Naive thymus-derived CD4-positive, alpha-beta T cell (primary cell): ENCODE results near the gene DNAJC5G. TPM values are rescaled to one million over a fixed set of nuclear protein-coding genes. Genes with fewer than 3 reads are reported as not detected.

ENCODE experiments used
- ATAC-seq: fragments of 150-1000 bp; cut with Tn5 transposase; 2 replicates; pipeline ENCODE4 v1.10.0; 2021; ENCODE audit warnings: mild to moderate bottlenecking, moderate library complexity
- CTCF ChIA-PET: fragments of 350-600 bp; sonication (Branson Sonifier 250); formaldehyde crosslinking; loops from one replicate; lab custom pipeline; 2021; ENCODE audit warnings: antibody characterized with exemption; lab: Charles Lee
- POLR2A ChIA-PET: fragments of 350-600 bp; sonication (Branson Sonifier 250); formaldehyde crosslinking; loops from one replicate; lab custom pipeline; 2021; ENCODE audit warnings: antibody characterized with exemption, inconsistent platforms; lab: Charles Lee
- DNase-seq, 9 donors: peaks; one replicate each; pipeline versions ENCODE4 v3.0.0 to v3.0.0-alpha.2; 2020 to 2022; ENCODE audit warnings: mixed read lengths in 1 of 9
- H3K27ac ChIP-seq: one replicate; pipeline ENCODE4 v1.7.0; 2013; ENCODE audit warnings: mild to moderate bottlenecking, low read depth, low read length, moderate library complexity
- H3K27me3 ChIP-seq, 2 donors: one replicate each; pipeline ENCODE4 v1.7.0; 2013; ENCODE audit warnings: low read length in 2 of 2, mild to moderate bottlenecking in 2 of 2, moderate library complexity in 2 of 2; ENCODE audit not compliant: control insufficient read depth in 2 of 2, insufficient read depth in 2 of 2
- H3K36me3 ChIP-seq, 3 experiments: 1 replicate in 2 of 3; 2 replicates in 1 of 3; pipeline ENCODE4 v1.7.0; 2013; ENCODE audit warnings: low read length in 3 of 3, mild to moderate bottlenecking in 3 of 3, moderate library complexity in 1 of 3; ENCODE audit not compliant: insufficient read depth in 3 of 3, control insufficient read depth in 2 of 3
- H3K4me1 ChIP-seq, 2 donors: one replicate each; pipeline ENCODE4 v1.7.0; 2013; ENCODE audit warnings: low read length in 2 of 2, mild to moderate bottlenecking in 2 of 2, moderate library complexity in 1 of 2; ENCODE audit not compliant: control insufficient read depth in 2 of 2, insufficient read depth in 2 of 2
- H3K4me3 ChIP-seq: 2 replicates; pipeline ENCODE4 v1.7.0; 2013; ENCODE audit warnings: mild to moderate bottlenecking, low read length
- H3K9me3 ChIP-seq, 3 experiments: 1 replicate in 2 of 3; 2 replicates in 1 of 3; pipeline ENCODE4 v1.7.0; 2013; ENCODE audit warnings: low read length in 3 of 3; ENCODE audit not compliant: control insufficient read depth in 2 of 3
- H3K27ac Mint-ChIP-seq, 9 donors: one replicate each; pipeline ENCODE4 v1.8.0; 2020 to 2022; ENCODE audit warnings: mixed read lengths in 9 of 9, mild to moderate bottlenecking in 8 of 9, moderate library complexity in 5 of 9, inconsistent platforms in 2 of 9
- H3K27me3 Mint-ChIP-seq, 5 donors: one replicate each; pipeline ENCODE4 v1.8.0; 2021 to 2022; ENCODE audit warnings: mixed read lengths in 5 of 5, mild to moderate bottlenecking in 1 of 5
- H3K36me3 Mint-ChIP-seq, 5 donors: one replicate each; pipeline ENCODE4 v1.8.0; 2020 to 2022; ENCODE audit warnings: mixed read lengths in 5 of 5, mild to moderate bottlenecking in 3 of 5, inconsistent platforms in 1 of 5
- H3K4me1 Mint-ChIP-seq, 7 donors: one replicate each; pipeline ENCODE4 v1.8.0; 2020 to 2022; ENCODE audit warnings: mixed read lengths in 7 of 7, mild to moderate bottlenecking in 3 of 7, inconsistent platforms in 1 of 7
- H3K4me3 Mint-ChIP-seq, 10 donors: one replicate each; pipeline ENCODE4 v1.8.0; 2020 to 2022; ENCODE audit warnings: mild to moderate bottlenecking in 10 of 10, mixed read lengths in 10 of 10, moderate library complexity in 6 of 10, inconsistent platforms in 2 of 10
- H3K9me3 Mint-ChIP-seq, 11 donors: one replicate each; pipeline ENCODE4 v1.8.0; 2020 to 2022; ENCODE audit warnings: mixed read lengths in 11 of 11, mild to moderate bottlenecking in 4 of 11, inconsistent platforms in 1 of 11, moderate library complexity in 1 of 11
- intact Hi-C, 2 donors: fragments of 100-400 bp; cut with micrococcal nuclease; formaldehyde crosslinking; loops; one replicate each; pipeline ENCODE4 v1.15.1; 2023
- polyA plus RNA-seq, 2 donors: library from polyadenylated mRNA; unstranded; fragments of 300-500 nt; fragmentation: Illumina TruSeq; gene quantifications; one replicate each; pipeline ENCODE4 v1.2.3, GENCODE V29; 2021
- total RNA-seq, 6 experiments: library from RNA in 5 of 6; stranded (reverse) in 5 of 6; gene quantifications; 1 replicate in 5 of 6; 2 replicates in 1 of 6; pipeline ENCODE4 v1.2.3 and lab custom pipeline; 2021 to 2026

The DNAJC5G gene
- total and polyA plus RNA-seq, 7 experiments from 2014 or later: not detected

GRCh38 chr2:27261241-27261925, 13.8 kb upstream of the DNAJC5G start:
- H3K36me3 ChIP-seq: no peaks in the 10 kb centered on the region
- Mint-ChIP-seq H3K4me3 (peak overlapping the region; percentile 70 to 97 (median 81)), H3K4me1 (peaks cover 23 to 33% (median 29%) of the 10 kb centered on the region in 7 donors), H3K9me3 (no peaks in the 10 kb centered on the region), H3K36me3 (peaks cover 0 to 4% (median 0%) of the 10 kb centered on the region in 5 donors), H3K27me3 (peaks cover 57 to 66% (median 62%) of the 10 kb centered on the region in 5 donors), H3K27ac (peak overlapping the region in 1 of 9 donors; percentile 78)
- H3K9me3 ChIP-seq: no peaks in the 10 kb centered on the region
- intact Hi-C loops: loop anchor here (5.0 kb wide), 3 partner anchors 41 to 226 kb away; partner anchors contain the start of genes IFT172 (in 1 of the 2) and KHK (in 1 of the 2)
- ChIA-PET POLR2A (interaction anchor here (0.5 to 0.7 kb wide), 2 partner anchors 178 to 1593 kb away, joined by 3 read pairs; no protein-coding TSS in a partner anchor), CTCF (no interaction called here)
- ATAC-seq (no peak), DNase-seq (no peak)
- H3K4me1 ChIP-seq: peaks cover 8 to 23% of the 10 kb centered on the region in 2 donors
- no peak overlapping the region for H3K27ac ChIP-seq
- no peak overlapping the region for H3K4me3 ChIP-seq
- peaks cover 6 to 27% of the 10 kb centered on the region in 2 donors for H3K27me3 ChIP-seq

- peaks cover 53 to 60% (median 57%) of the 10 kb centered on the region in 5 donors for H3K27me3 Mint-ChIP-seq
- CTCF ChIA-PET: no interaction called here
- H3K36me3 Mint-ChIP-seq: peaks cover 0 to 4% (median 0%) of the 10 kb centered on the region in 5 donors
- H3K4me1 Mint-ChIP-seq: peaks cover 23 to 33% (median 29%) of the 10 kb centered on the region in 7 donors
- ATAC-seq (no peak), DNase-seq (peak in 1 of 9 donors; percentile 59)
- H3K4me3 ChIP-seq: no peak overlapping the region
- peaks cover 6 to 27% of the 10 kb centered on the region in 2 donors for H3K27me3 ChIP-seq
- peak overlapping the region in 1 of 9 donors; percentile 78 for H3K27ac Mint-ChIP-seq
- POLR2A ChIA-PET: interaction anchor here (0.5 kb wide), 1 partner anchor 1592 kb away, joined by 3 read pairs; no protein-coding TSS in a partner anchor
- intact Hi-C loops: loop anchor here (2.0 to 5.0 kb wide), 4 partner anchors 40 to 225 kb away; partner anchors contain the start of genes CAD (in 1 of the 2), IFT172 (in 1 of the 2) and KHK (in 1 of the 2)
- H3K9me3 ChIP-seq: no peaks in the 10 kb centered on the region
- H3K4me3 Mint-ChIP-seq: peak overlapping the region; percentile 70 to 97 (median 81)
- H3K27ac ChIP-seq: no peak overlapping the region
- no peaks in the 10 kb centered on the region for H3K9me3 Mint-ChIP-seq
- H3K4me1 ChIP-seq: peaks cover 8 to 23% of the 10 kb centered on the region in 2 donors
- H3K36me3 ChIP-seq: no peaks in the 10 kb centered on the region
Observed at GRCh38 chr2:27261926-27262298, 13.3 kb upstream of the DNAJC5G start.

GRCh38 chr2:27262379-27263286, 12.6 kb upstream of the DNAJC5G start, which contains the start of gene SLC30A3:
TSS of gene SLC30A3 (minus strand) at chr2:27263047. CDS start at chr2:27262906, 141 bp downstream.
- Histone ChIP-seq H3K4me1 (peaks cover 8 to 23% of the 10 kb centered on the region in 2 donors), H3K4me3 (peak within 1 kb of the TSS; percentile 59), H3K27ac (no peak within 1 kb of the TSS), H3K27me3 (peaks cover 6 to 23% of the 10 kb centered on the region in 2 donors), H3K36me3 (no peaks in the 10 kb centered on the region), H3K9me3 (no peaks in the 10 kb centered on the region)
- H3K4me3 Mint-ChIP-seq: peak within 1 kb of the TSS; percentile 79 to 97 (median 90)
- ATAC-seq (peak; percentile 69), DNase-seq (peak in 8 of 9 donors; percentile 39 to 79 (median 51))
- ChIA-PET POLR2A (interaction anchor here (0.5 to 0.8 kb wide), 2 partner anchors 182 to 1591 kb away, joined by 3 read pairs; no protein-coding TSS in a partner anchor), CTCF (interaction anchor here (0.6 to 1.5 kb wide), 2 partner anchors 17 to 71 kb away, joined by 3 to 6 read pairs; no protein-coding TSS in a partner anchor)
- H3K27ac Mint-ChIP-seq: peak within 1 kb of the TSS in 6 of 9 donors; percentile 11 to 78 (median 48)
- intact Hi-C loops: loop anchor here (1.0 to 5.0 kb wide), 5 partner anchors 40 to 225 kb away; partner anchors contain the start of genes CAD (in 1 of the 2), IFT172 (in 1 of the 2), KHK (in 1 of the 2) and PREB (in 1 of the 2)
- H3K36me3 Mint-ChIP-seq: peaks cover 0 to 4% (median 0%) of the 10 kb centered on the region in 5 donors
- H3K9me3 Mint-ChIP-seq: no peaks in the 10 kb centered on the region
- peaks cover 48 to 55% (median 51%) of the 10 kb centered on the region in 5 donors for H3K27me3 Mint-ChIP-seq
- peaks cover 23 to 33% (median 29%) of the 10 kb centered on the region in 7 donors for H3K4me1 Mint-ChIP-seq

- Histone ChIP-seq H3K36me3 (no peaks in the 10 kb centered on the region), H3K4me3 (peak overlapping the region; percentile 59), H3K4me1 (peaks cover 8 to 23% of the 10 kb centered on the region in 2 donors), H3K27me3 (peaks cover 6 to 21% of the 10 kb centered on the region in 2 donors), H3K9me3 (no peaks in the 10 kb centered on the region), H3K27ac (no peak overlapping the region)
- CTCF ChIA-PET: interaction anchor here (0.6 to 1.5 kb wide), 4 partner anchors 16 to 72 kb away, joined by 3 to 6 read pairs (median 4); partner anchors contain the start of gene TRIM54
- H3K27ac Mint-ChIP-seq: peak overlapping the region in 5 of 9 donors; percentile 11 to 66 (median 45)
- peak in 5 of 9 donors; percentile 16 to 27 (median 19) for DNase-seq
- H3K36me3 Mint-ChIP-seq: peaks cover 0 to 4% (median 0%) of the 10 kb centered on the region in 5 donors
- peaks cover 23 to 33% (median 29%) of the 10 kb centered on the region in 7 donors for H3K4me1 Mint-ChIP-seq
- H3K9me3 Mint-ChIP-seq: no peaks in the 10 kb centered on the region
- peaks cover 42 to 47% (median 45%) of the 10 kb centered on the region in 5 donors for H3K27me3 Mint-ChIP-seq
- intact Hi-C loops: loop anchor here (1.0 to 5.0 kb wide), 8 partner anchors 17 to 224 kb away; partner anchors contain the start of genes CAD (in 2 of the 2), EIF2B4 (in 1 of the 2), IFT172 (in 1 of the 2) and KHK (in 1 of the 2)
- H3K4me3 Mint-ChIP-seq: peak overlapping the region in 9 of 10 donors; percentile 84 to 97 (median 91)
- POLR2A ChIA-PET: interaction anchor here (0.6 to 1.1 kb wide), 3 partner anchors 19 to 183 kb away, joined by 3 read pairs; partner anchors contain the start of gene TRIM54
- ATAC-seq: no peak
Observed at GRCh38 chr2:27263287-27264252, 11.7 kb upstream of the DNAJC5G start.

GRCh38 chr2:27264253-27264752, 10.9 kb upstream of the DNAJC5G start:
- ChIA-PET POLR2A (interaction anchor here (1.1 to 1.2 kb wide), 2 partner anchors 15 to 51 kb away, joined by 3 to 4 read pairs; no protein-coding TSS in a partner anchor), CTCF (interaction anchor here (0.6 to 1.5 kb wide), 6 partner anchors 15 to 1138 kb away, joined by 3 to 6 read pairs (median 4); partner anchors contain the start of gene TRIM54)
- Mint-ChIP-seq H3K4me1 (peaks cover 23 to 33% (median 29%) of the 10 kb centered on the region in 7 donors), H3K9me3 (no peaks in the 10 kb centered on the region), H3K27me3 (peaks cover 35 to 47% (median 39%) of the 10 kb centered on the region in 5 donors), H3K4me3 (peak overlapping the region in 9 of 10 donors; percentile 84 to 97 (median 91)), H3K27ac (peak overlapping the region in 1 of 9 donors; percentile 66), H3K36me3 (peaks cover 0 to 4% (median 0%) of the 10 kb centered on the region in 5 donors)
- H3K27me3 ChIP-seq: peaks cover 6 to 18% of the 10 kb centered on the region in 2 donors
- intact Hi-C loops: loop anchor here (1.0 to 5.0 kb wide), 7 partner anchors 16 to 223 kb away; partner anchors contain the start of genes CAD (in 1 of the 2), EIF2B4 (in 1 of the 2), IFT172 (in 1 of the 2) and KHK (in 1 of the 2)
- DNase-seq (peak in 3 of 9 donors; percentile 15 to 30 (median 16)), ATAC-seq (peak; percentile 55)
- no peaks in the 10 kb centered on the region for H3K36me3 ChIP-seq
- no peaks in the 10 kb centered on the region for H3K9me3 ChIP-seq
- H3K4me3 ChIP-seq: peak overlapping the region; percentile 59
- H3K4me1 ChIP-seq: peaks cover 8 to 23% of the 10 kb centered on the region in 2 donors
- no peak overlapping the region for H3K27ac ChIP-seq
